IgD-negative memory B cell (primary cell): Measurements from ENCODE around the gene PCDHA7. TPM values are rescaled to one million over a fixed set of nuclear protein-coding genes. Genes with fewer than 3 reads are reported as not detected.
"Not testable (repeated sequence)": the region's sequence is repeated elsewhere in the genome, so short reads cannot be mapped to it uniquely, and the experiment has no call there.

ENCODE experiments used
- H3K27ac Mint-ChIP-seq, 3 donors: one replicate each; pipeline ENCODE4 v1.8.0; 2020 to 2022; ENCODE audit warnings: mild to moderate bottlenecking in 3 of 3, mixed read lengths in 3 of 3, moderate library complexity in 1 of 3
- H3K27me3 Mint-ChIP-seq: one replicate; pipeline ENCODE4 v1.8.0; 2021; ENCODE audit warnings: mixed read lengths
- H3K36me3 Mint-ChIP-seq: one replicate; pipeline ENCODE4 v1.8.0; 2020; ENCODE audit warnings: mild to moderate bottlenecking, mixed read lengths
- H3K4me1 Mint-ChIP-seq, 3 donors: one replicate each; pipeline ENCODE4 v1.8.0; 2020 to 2022; ENCODE audit warnings: mixed read lengths in 3 of 3, mild to moderate bottlenecking in 1 of 3
- H3K4me3 Mint-ChIP-seq, 4 donors: one replicate each; pipeline ENCODE4 v1.8.0; 2020 to 2022; ENCODE audit warnings: mild to moderate bottlenecking in 4 of 4, mixed read lengths in 4 of 4, moderate library complexity in 3 of 4
- H3K9me3 Mint-ChIP-seq, 3 donors: one replicate each; pipeline ENCODE4 v1.8.0; 2020 to 2021; ENCODE audit warnings: mixed read lengths in 3 of 3, mild to moderate bottlenecking in 1 of 3
- polyA plus RNA-seq: library from polyadenylated mRNA; unstranded; fragments of 300-500 nt; fragmentation: Illumina TruSeq; gene quantifications from one replicate; pipeline ENCODE4 v1.2.3, GENCODE V29; 2021

Gene PCDHA7
- polyA plus RNA-seq, 1 donor from 2014 or later: not detected

- H3K4me3 Mint-ChIP-seq: no peak overlapping the region
- peaks cover 8% of the 10 kb centered on the region for H3K27me3 Mint-ChIP-seq
- H3K9me3 Mint-ChIP-seq: peaks cover 7 to 16% (median 10%) of the 10 kb centered on the region in 3 donors
- no peaks in the 10 kb centered on the region for H3K4me1 Mint-ChIP-seq
- no peaks in the 10 kb centered on the region for H3K36me3 Mint-ChIP-seq
- H3K27ac Mint-ChIP-seq: no peak overlapping the region
These were observed 36.4 kb downstream of the PCDHA7 start for GRCh38 chr5:140870221-140871201.

DNA sequence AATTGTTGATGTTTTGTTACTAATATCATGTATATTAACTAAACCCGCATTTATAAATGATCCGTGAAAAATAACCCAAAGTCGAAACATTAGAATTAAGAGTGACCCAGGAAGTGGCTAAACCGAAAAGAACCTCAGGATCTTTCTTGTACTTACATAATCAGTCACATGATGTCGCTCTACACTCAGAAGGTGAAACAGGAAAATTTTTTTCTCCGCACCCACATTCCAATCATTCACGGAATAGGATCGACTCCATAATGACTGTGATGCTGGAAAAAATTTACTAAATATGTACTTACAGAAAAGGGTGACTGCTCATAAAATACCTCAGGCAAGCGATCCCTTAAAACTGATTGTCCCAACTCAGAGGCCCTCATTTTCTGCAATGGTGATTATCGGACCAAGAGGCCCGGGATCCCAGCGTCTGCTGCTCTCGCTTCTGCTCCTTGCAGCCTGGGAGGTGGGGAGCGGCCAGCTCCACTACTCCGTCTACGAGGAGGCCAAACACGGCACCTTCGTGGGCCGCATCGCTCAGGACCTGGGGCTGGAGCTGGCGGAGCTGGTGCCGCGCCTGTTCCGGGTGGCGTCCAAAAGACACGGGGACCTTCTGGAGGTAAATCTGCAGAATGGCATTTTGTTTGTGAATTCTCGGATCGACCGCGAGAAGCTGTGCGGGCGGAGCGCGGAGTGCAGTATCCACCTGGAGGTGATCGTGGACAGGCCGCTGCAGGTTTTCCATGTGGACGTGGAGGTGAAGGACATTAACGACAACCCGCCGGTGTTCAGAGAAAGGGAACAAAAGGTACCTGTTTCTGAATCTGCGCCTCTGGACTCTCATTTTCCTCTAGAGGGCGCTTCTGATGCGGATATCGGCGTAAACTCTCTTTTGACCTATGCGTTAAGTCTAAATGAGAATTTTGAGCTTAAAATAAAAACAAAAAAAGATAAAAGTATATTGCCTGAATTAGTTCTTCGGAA, 41.3 kb downstream of the PCDHA7 start, which contains the start of gene PCDHA12:
PCDHA12 (plus strand) TSS at position 224 of the 981 bp plus-strand sequence; CDS start at position 389, 165 bp downstream.
- H3K4me3 Mint-ChIP-seq: no peak within 1 kb of the TSS
- H3K9me3 Mint-ChIP-seq: peaks cover 6 to 16% (median 8%) of the 10 kb centered on the region in 3 donors
- no peaks in the 10 kb centered on the region for H3K4me1 Mint-ChIP-seq
- peaks cover 2% of the 10 kb centered on the region for H3K36me3 Mint-ChIP-seq
- peaks cover 3% of the 10 kb centered on the region for H3K27me3 Mint-ChIP-seq
- no peak within 1 kb of the TSS for H3K27ac Mint-ChIP-seq

DNA sequence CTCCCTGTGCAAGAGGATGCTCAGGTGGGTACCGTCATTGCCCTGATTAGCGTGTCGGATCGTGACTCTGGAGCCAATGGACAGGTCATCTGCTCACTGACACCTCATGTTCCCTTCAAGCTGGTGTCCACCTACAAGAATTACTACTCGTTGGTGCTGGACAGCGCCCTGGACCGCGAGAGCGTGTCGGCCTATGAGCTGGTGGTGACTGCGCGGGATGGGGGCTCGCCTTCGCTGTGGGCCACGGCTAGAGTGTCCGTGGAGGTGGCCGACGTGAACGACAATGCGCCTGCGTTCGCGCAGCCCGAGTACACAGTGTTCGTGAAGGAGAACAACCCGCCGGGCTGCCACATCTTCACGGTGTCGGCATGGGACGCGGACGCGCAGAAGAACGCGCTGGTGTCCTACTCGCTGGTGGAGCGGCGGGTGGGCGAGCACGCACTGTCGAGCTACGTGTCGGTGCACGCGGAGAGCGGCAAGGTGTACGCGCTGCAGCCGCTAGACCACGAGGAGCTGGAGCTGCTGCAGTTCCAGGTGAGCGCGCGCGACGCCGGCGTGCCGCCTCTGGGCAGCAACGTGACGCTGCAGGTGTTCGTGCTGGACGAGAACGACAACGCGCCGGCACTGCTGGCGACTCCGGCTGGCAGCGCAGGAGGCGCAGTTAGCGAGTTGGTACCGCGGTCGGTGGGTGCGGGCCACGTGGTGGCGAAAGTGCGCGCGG, 42.6 kb downstream of the PCDHA7 start:
- not testable (repeated sequence) for H3K4me1 Mint-ChIP-seq, H3K4me3 Mint-ChIP-seq, H3K27ac Mint-ChIP-seq, H3K27me3 Mint-ChIP-seq, H3K36me3 Mint-ChIP-seq
- H3K9me3 Mint-ChIP-seq: peaks cover 10 to 21% (median 20%) of the 10 kb centered on the region in 3 donors

DNA sequence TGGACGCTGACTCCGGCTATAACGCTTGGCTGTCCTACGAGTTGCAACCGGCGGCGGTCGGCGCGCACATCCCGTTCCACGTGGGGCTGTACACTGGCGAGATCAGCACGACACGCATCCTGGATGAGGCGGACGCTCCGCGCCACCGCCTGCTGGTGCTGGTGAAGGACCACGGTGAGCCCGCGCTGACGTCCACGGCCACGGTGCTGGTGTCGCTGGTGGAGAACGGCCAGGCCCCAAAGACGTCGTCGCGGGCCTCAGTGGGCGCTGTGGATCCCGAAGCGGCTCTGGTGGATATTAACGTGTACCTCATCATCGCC, 43.2 kb downstream of the PCDHA7 start:
- H3K27ac Mint-ChIP-seq: no peak overlapping the region
- H3K36me3 Mint-ChIP-seq: peaks cover 2% of the 10 kb centered on the region
- peaks cover 3% of the 10 kb centered on the region for H3K27me3 Mint-ChIP-seq
- H3K4me3 Mint-ChIP-seq: no peak overlapping the region
- no peaks in the 10 kb centered on the region for H3K4me1 Mint-ChIP-seq
- H3K9me3 Mint-ChIP-seq: peaks cover 11 to 22% (median 16%) of the 10 kb centered on the region in 3 donors

GRCh38 chr5:140881889-140882590, 48.0 kb downstream of the PCDHA7 start, which contains the start of gene PCDHA13:
Gene PCDHA13, plus strand, starts transcription at chr5:140882124. Its CDS starts 145 bp downstream, at chr5:140882269.
- Mint-ChIP-seq H3K27ac (no peak within 1 kb of the TSS), H3K9me3 (peaks cover 10 to 22% (median 15%) of the 10 kb centered on the region in 3 donors), H3K27me3 (peaks cover 1% of the 10 kb centered on the region)

GRCh38 chr5:140882591-140882899, 48.5 kb downstream of the PCDHA7 start:
- no peak overlapping the region for H3K4me3 Mint-ChIP-seq
- no peak overlapping the region for H3K27ac Mint-ChIP-seq
- H3K27me3 Mint-ChIP-seq: peaks cover 1% of the 10 kb centered on the region
- peaks cover 4% of the 10 kb centered on the region for H3K36me3 Mint-ChIP-seq
- H3K4me1 Mint-ChIP-seq: no peaks in the 10 kb centered on the region
- peaks cover 10 to 26% (median 15%) of the 10 kb centered on the region in 3 donors for H3K9me3 Mint-ChIP-seq

More at GRCh38 chr5:140881889-140882590, 48.0 kb downstream of the PCDHA7 start, which contains the start of gene PCDHA13:
- Mint-ChIP-seq H3K4me1 (no peaks in the 10 kb centered on the region), H3K4me3 (no peak within 1 kb of the TSS), H3K36me3 (peaks cover 2% of the 10 kb centered on the region)

DNA sequence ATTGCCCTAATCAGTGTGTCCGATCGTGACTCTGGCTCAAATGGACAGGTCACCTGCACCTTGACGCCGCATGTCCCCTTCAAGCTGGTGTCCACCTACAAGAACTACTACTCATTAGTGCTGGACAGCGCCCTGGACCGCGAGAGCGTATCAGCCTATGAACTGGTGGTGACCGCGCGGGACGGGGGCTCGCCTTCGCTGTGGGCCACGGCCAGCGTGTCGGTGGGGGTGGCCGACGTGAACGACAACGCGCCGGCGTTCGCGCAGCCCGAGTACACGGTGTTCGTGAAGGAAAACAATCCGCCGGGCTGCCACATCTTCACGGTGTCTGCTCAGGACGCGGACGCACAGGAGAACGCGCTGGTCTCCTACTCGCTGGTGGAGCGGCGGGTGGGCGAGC, 49.3 kb downstream of the PCDHA7 start:
- H3K36me3 Mint-ChIP-seq: peaks cover 4% of the 10 kb centered on the region
- no peak overlapping the region for H3K4me3 Mint-ChIP-seq
- H3K9me3 Mint-ChIP-seq: peaks cover 10 to 31% (median 16%) of the 10 kb centered on the region in 3 donors
- peaks cover 1% of the 10 kb centered on the region for H3K27me3 Mint-ChIP-seq
- no peaks in the 10 kb centered on the region for H3K4me1 Mint-ChIP-seq
- H3K27ac Mint-ChIP-seq: no peak overlapping the region

GRCh38 chr5:140883927-140884697, 50.0 kb downstream of the PCDHA7 start:
- Mint-ChIP-seq H3K27ac (no peak overlapping the region), H3K4me1 (no peaks in the 10 kb centered on the region), H3K4me3 (no peak overlapping the region), H3K9me3 (peaks cover 10 to 31% (median 16%) of the 10 kb centered on the region in 3 donors), H3K36me3 (peaks cover 2% of the 10 kb centered on the region), H3K27me3 (peaks cover 1% of the 10 kb centered on the region)

Other genes starting within 250 kb of the PCDHA7 start
- gene CD14, start 201.1 kb upstream of the PCDHA7 start, polyA plus RNA-seq: 1.5 TPM
- 14.7 TPM for gene TMCO6, start 194.8 kb upstream of the PCDHA7 start, polyA plus RNA-seq
- 154 TPM for gene NDUFA2, start 186.6 kb upstream of the PCDHA7 start, polyA plus RNA-seq
- 165 TPM for gene IK, start 186.4 kb upstream of the PCDHA7 start, polyA plus RNA-seq
- 13.5 TPM for gene WDR55, start 169.4 kb upstream of the PCDHA7 start, polyA plus RNA-seq
- not detected for gene DND1, start 160.7 kb upstream of the PCDHA7 start, polyA plus RNA-seq
- gene HARS1, start 142.9 kb upstream of the PCDHA7 start, polyA plus RNA-seq: 43.4 TPM
- 19.0 TPM for gene HARS2, start 142.8 kb upstream of the PCDHA7 start, polyA plus RNA-seq
- 62.1 TPM for gene ZMAT2, start 133.8 kb upstream of the PCDHA7 start, polyA plus RNA-seq
- not detected for gene PCDHA1, start 48.1 kb upstream of the PCDHA7 start, polyA plus RNA-seq
- not detected for gene PCDHA2, start 39.4 kb upstream of the PCDHA7 start, polyA plus RNA-seq
- gene PCDHA3, start 33.2 kb upstream of the PCDHA7 start, polyA plus RNA-seq: not detected
- gene PCDHA4, start 27.2 kb upstream of the PCDHA7 start, polyA plus RNA-seq: not detected
- gene PCDHA5, start 12.7 kb upstream of the PCDHA7 start, polyA plus RNA-seq: not detected
- gene PCDHA6, start 6.3 kb upstream of the PCDHA7 start, polyA plus RNA-seq: not detected
- not detected for gene PCDHA8, start 6.9 kb downstream of the PCDHA7 start, polyA plus RNA-seq
- gene PCDHA9, start 14.1 kb downstream of the PCDHA7 start, polyA plus RNA-seq: not detected
- not detected for gene PCDHA10, start 21.6 kb downstream of the PCDHA7 start, polyA plus RNA-seq
- not detected for gene PCDHA11, start 34.7 kb downstream of the PCDHA7 start, polyA plus RNA-seq
- not detected for gene PCDHA12, start 41.0 kb downstream of the PCDHA7 start, polyA plus RNA-seq
- gene PCDHA13, start 47.9 kb downstream of the PCDHA7 start, polyA plus RNA-seq: not detected
- not detected for gene PCDHAC1, start 92.0 kb downstream of the PCDHA7 start, polyA plus RNA-seq
- not detected for gene PCDHAC2, start 132.2 kb downstream of the PCDHA7 start, polyA plus RNA-seq
- gene PCDHB1, start 217.1 kb downstream of the PCDHA7 start, polyA plus RNA-seq: not detected